Activated CD4-positive, alpha-beta memory T cell treated with anti-CD3 and anti-CD28 coated beads for 36 hours (primary cell): Measurements from ENCODE around the gene HLA-DOA. TPM values are rescaled to one million over a fixed set of nuclear protein-coding genes. Genes with fewer than 3 reads are reported as not detected.

Experiments
- CTCF ChIA-PET: fragments of 350-600 bp; sonication (Branson Sonifier 250); formaldehyde crosslinking; loops from one replicate; lab custom pipeline; 2021; ENCODE audit warnings: antibody characterized with exemption, inconsistent platforms; lab: Charles Lee
- POLR2A ChIA-PET: fragments of 350-600 bp; sonication (Branson Sonifier 250); formaldehyde crosslinking; loops from one replicate; lab custom pipeline; 2021; ENCODE audit warnings: antibody characterized with exemption; lab: Charles Lee
- DNase-seq: peaks from one replicate; pipeline ENCODE4 v3.0.0-alpha.2; 2020
- H3K27ac Mint-ChIP-seq: one replicate; pipeline ENCODE4 v1.8.0; 2021; ENCODE audit warnings: mixed read lengths
- H3K27me3 Mint-ChIP-seq: one replicate; pipeline ENCODE4 v1.8.0; 2021; ENCODE audit warnings: mixed read lengths
- H3K36me3 Mint-ChIP-seq: one replicate; pipeline ENCODE4 v1.8.0; 2021; ENCODE audit warnings: mixed read lengths
- H3K4me1 Mint-ChIP-seq: one replicate; pipeline ENCODE4 v1.8.0; 2021; ENCODE audit warnings: low read depth, mixed read lengths
- H3K4me3 Mint-ChIP-seq: one replicate; pipeline ENCODE4 v1.8.0; 2021; ENCODE audit warnings: mild to moderate bottlenecking, mixed read lengths
- H3K9me3 Mint-ChIP-seq: one replicate; pipeline ENCODE4 v1.8.0; 2021; ENCODE audit warnings: mixed read lengths
- intact Hi-C: fragments of 100-400 bp; cut with micrococcal nuclease; formaldehyde crosslinking; loops from one replicate; pipeline ENCODE4 v1.15.1; 2023
- total RNA-seq, 2 experiments: library from RNA; stranded (reverse); gene quantifications; one replicate each; pipeline ENCODE4 v1.2.3, GENCODE V29; 2021

HLA-DOA gene
- total RNA-seq = under 1 TPM; 0.53 to 0.55 TPM

DNA sequence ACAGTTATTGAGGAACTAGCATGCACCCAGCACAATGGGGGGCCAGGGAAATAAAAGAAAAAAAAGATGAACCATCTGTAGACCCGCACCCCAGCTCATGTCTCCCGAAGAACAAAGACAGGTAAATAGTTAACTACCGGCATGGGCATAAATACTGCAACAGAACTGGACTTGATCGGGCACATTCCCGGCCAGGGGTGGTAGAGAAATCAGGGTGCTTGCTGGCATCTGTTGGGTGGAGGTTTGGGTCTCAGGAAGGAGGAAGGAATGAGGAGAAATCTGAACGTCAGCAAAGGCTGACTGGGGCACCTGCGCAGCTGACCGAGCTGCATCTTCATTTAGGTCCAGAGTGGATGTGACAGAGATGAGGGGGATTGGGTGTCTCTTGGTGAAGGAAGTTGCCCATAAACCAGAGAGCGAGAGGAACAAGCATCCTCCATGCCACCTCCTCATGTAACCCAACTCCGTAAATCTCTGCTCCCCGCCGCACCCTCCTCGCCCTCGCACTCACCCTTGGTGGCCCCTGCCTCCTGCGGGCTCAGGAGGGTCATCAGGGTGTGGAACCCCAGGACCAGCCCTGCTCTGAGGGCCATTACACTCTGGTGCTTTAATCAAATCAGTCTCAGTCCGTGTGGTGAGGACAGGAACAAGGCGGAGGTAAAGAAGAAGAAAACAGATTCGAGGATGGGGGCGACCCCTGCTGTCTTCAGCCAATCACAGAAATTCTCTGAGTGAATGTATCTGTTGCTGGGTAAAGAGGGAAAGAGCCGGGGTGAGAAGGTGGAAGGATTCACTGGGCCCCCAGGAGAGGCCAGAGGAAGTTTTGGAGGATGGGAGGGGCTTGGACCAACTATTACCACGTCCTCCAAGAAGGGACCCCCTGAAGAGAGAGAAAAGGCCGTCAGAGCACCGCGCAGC lies at the start of gene HLA-DOA:
Gene HLA-DOA, minus strand, starts transcription at position 648 of the 918 bp plus-strand sequence.
- peak within 1 kb of the TSS; percentile 56 for H3K4me3 Mint-ChIP-seq
- DNase-seq = peak; percentile 28
- peaks cover 3% of the 10 kb centered on the region for H3K4me1 Mint-ChIP-seq
- POLR2A ChIA-PET = no interaction called here
- no peaks in the 10 kb centered on the region for H3K36me3 Mint-ChIP-seq
- no peaks in the 10 kb centered on the region for H3K9me3 Mint-ChIP-seq
- CTCF ChIA-PET = interaction anchor here (0.9 to 1.0 kb wide), 3 partner anchors 24 to 239 kb away, joined by 3 read pairs; no protein-coding TSS in a partner anchor
- H3K27me3 Mint-ChIP-seq = peaks cover 23% of the 10 kb centered on the region
- intact Hi-C loops = no loop called here
- H3K27ac Mint-ChIP-seq = no peak within 1 kb of the TSS

DNA sequence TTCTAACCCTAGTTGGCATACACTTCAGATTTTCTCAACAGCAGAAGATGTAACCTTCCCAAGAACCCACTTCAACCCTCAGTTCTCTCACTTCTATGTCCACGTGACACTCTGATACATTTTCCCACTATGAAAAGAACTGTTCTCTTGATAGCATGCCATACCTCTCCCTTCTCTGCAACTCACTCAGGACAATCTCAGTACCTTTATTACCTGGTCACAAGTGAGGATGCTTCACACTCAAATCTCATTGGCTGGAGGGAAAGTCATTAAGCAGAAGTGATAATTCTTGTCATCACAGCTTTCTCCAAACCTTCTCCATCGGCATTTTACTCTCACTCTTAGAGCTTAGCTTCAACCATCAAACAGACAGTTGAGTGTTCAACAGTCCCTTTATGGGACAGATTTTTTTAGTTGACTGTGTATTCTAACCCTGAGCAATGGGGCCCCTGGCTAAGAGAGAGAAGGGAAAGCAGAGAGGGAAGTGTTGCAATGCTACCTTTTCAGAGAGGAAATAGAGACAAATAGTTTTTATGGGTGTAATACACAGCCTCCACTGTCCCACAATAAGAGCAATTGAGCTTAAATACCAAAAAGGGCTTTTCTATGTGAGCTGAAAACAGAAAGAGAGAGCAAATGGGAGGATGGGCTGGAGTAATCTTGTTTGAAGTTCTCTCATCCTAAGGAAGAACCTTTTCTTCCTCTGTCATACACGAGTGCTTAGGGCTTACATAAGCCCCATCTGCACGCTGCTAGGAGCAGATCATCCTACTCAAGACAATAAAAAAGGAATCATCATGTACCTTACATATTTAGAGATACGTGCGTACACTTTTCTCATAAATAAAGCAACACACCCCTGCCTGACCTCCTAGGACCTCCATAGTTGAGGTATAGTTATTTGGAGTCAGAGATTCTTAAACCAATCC lies 48.1 kb upstream of the HLA-DOA start:
- intact Hi-C loops = no loop called here
- no peak for DNase-seq
- ChIA-PET CTCF (interaction anchor here (0.9 kb wide), 1 partner anchor 43 kb away, joined by 3 read pairs; no protein-coding TSS in a partner anchor), POLR2A (no interaction called here)
- H3K4me1 Mint-ChIP-seq = no peaks in the 10 kb centered on the region
- H3K27me3 Mint-ChIP-seq = peaks cover 5% of the 10 kb centered on the region
- H3K27ac Mint-ChIP-seq = no peak overlapping the region
- H3K9me3 Mint-ChIP-seq = no peaks in the 10 kb centered on the region
- no peaks in the 10 kb centered on the region for H3K36me3 Mint-ChIP-seq
- H3K4me3 Mint-ChIP-seq = no peak overlapping the region

DNA sequence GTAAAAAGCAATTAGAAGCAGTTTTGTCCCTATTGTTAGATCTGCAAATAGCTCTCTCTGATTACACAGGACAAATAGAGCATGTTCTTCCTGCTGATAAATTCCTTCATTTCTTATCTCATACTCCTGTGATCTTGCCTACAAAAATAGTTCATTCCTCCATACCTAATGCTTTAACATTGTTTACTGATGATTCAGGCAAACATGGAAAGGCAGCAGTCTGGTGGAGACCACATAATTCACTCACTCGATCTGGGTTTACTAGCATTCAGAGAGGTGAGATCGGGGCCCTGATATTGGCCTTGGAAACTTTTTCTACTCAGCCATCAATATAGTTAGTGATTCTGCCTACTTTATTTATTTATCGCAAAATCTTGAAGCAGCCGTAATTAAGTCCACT lies 43.8 kb upstream of the HLA-DOA start:
- CTCF ChIA-PET = no interaction called here

DNA sequence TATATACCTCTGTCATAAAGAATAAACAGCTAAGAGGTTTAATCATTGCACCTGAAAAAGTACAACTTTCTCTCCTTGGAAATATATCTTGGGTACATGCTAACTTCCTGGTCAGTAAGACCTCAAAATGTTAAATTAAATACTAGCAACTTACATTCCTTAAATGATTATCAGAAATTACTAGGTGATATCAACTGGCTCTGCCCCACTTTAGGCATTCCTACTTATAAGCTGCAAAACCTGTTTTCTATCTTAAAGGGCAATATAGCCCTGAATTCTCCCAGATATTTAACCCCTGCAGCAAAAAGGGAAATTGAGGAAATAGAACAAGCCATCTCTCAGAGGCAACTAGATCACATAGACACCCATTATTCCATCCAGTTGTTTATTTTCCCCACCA lies 43.2 kb upstream of the HLA-DOA start:
- ChIA-PET POLR2A (no interaction called here), CTCF (no interaction called here)
- no peaks in the 10 kb centered on the region for H3K4me1 Mint-ChIP-seq
- no peaks in the 10 kb centered on the region for H3K36me3 Mint-ChIP-seq
- peaks cover 19% of the 10 kb centered on the region for H3K27me3 Mint-ChIP-seq
- DNase-seq = no peak
- H3K27ac Mint-ChIP-seq = no peak overlapping the region
- no peaks in the 10 kb centered on the region for H3K9me3 Mint-ChIP-seq
- no peak overlapping the region for H3K4me3 Mint-ChIP-seq
- intact Hi-C loops = no loop called here

More for the DNA sequence above, 43.8 kb upstream of the HLA-DOA start:
- intact Hi-C loops = no loop called here
- POLR2A ChIA-PET = no interaction called here
- no peaks in the 10 kb centered on the region for H3K36me3 Mint-ChIP-seq
- H3K4me1 Mint-ChIP-seq = no peaks in the 10 kb centered on the region
- H3K4me3 Mint-ChIP-seq = no peak overlapping the region
- H3K27ac Mint-ChIP-seq = no peak overlapping the region
- DNase-seq = no peak
- peaks cover 14% of the 10 kb centered on the region for H3K27me3 Mint-ChIP-seq
- H3K9me3 Mint-ChIP-seq = no peaks in the 10 kb centered on the region

DNA sequence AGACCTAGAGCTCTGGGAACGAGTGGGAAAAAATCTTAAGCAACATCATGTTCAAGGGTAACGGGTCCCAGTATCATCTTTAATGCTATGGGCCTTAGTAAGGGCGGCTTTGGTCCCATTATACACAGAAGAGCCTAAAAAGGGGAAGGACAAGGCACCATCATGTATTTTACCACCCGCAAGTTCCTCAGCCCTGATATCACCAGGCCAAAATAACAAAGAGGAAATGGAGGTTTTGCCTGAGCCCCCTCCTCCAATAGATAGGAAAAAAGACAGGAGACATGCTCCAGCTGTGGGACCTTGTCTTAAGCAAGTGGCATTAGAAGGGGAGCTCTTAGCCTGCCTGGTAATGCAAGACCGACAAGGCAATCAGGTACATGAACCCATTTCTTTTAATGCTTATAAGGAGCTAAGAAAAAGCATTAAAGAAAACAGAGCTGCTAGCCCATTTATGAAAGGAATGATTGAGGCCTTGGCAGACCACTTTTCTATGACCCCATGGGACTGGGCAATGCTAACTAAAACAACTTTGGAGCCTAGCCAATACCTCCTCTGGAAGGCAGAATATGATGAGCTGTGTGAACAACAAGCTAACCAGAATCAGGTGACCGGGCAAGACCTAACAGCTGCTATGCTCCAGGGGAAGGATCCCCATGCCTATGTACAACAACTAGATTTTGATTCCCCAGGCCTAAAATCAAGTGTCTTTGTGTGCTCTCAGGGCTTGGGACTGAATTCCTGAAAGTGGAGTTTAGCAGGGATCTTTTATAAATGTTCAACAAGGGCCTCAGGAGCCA lies 40.8 kb upstream of the HLA-DOA start:
- POLR2A ChIA-PET = no interaction called here

DNA sequence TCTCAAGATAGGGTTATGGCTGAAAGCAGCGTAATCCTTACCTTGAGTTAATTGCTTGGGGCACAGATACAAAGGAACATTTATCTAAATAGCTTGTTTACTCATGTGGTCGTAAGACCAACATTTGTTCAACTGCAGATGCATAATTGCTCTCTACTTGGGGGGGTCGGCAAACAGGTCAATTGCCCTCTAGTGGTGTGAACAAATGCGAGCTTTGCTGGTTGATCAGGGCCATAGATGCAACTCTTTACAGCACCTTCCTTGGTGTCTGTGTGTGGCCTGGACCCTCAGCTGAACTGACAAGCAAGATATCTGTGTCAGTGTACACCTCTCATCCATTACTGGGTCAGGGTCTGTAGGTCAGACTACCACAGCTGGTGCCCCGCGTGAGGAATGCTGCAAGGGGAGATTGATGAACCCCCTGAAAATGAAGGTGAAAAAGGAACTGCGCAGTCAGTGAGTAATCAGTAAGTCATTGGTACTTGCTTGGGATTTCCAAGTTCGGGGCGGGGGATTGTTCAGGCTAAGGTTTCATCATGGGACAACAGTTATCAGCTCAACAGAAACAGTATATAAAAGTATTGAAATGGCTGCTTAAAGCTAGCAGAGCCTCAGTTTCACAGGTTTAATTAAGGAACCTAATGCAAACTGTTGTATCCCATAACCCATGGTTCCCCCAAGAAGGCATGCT lies 40.1 kb upstream of the HLA-DOA start:
- Mint-ChIP-seq H3K27me3 (peaks cover 35% of the 10 kb centered on the region), H3K9me3 (no peaks in the 10 kb centered on the region), H3K27ac (no peak overlapping the region), H3K36me3 (no peaks in the 10 kb centered on the region), H3K4me3 (no peak overlapping the region), H3K4me1 (no peaks in the 10 kb centered on the region)
- CTCF ChIA-PET = interaction anchor here (0.8 to 1.1 kb wide), 2 partner anchors 34 kb away, joined by 3 to 4 read pairs; no protein-coding TSS in a partner anchor
- no peak for DNase-seq
- POLR2A ChIA-PET = no interaction called here
- intact Hi-C loops = no loop called here

More for the DNA sequence above, 40.8 kb upstream of the HLA-DOA start:
- DNase-seq = no peak
- no peaks in the 10 kb centered on the region for H3K36me3 Mint-ChIP-seq
- no peak overlapping the region for H3K27ac Mint-ChIP-seq
- CTCF ChIA-PET = interaction anchor here (1.1 kb wide), 1 partner anchor 35 kb away, joined by 4 read pairs; no protein-coding TSS in a partner anchor
- H3K9me3 Mint-ChIP-seq = no peaks in the 10 kb centered on the region
- peaks cover 32% of the 10 kb centered on the region for H3K27me3 Mint-ChIP-seq
- intact Hi-C loops = no loop called here
- H3K4me1 Mint-ChIP-seq = no peaks in the 10 kb centered on the region
- no peak overlapping the region for H3K4me3 Mint-ChIP-seq

DNA sequence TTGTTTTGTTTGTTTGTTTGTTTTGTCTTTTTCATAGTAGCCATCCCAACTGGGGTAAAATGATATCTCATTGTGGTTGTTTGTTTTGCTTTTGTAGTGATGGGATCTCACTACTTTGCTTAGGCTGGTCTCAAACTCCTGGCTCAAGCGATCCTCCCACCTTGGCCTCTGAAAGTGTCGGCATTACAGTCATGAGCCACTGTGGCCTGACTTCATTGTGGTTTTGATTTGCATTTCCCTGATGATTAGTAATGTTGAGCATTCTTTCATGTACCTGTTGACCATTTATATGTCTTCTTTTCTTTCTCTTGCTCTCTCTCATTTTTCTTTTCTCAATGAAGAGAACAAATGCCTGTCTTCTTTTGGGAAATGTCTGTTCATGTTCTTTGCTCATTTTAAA lies 30.8 kb upstream of the HLA-DOA start:
- POLR2A ChIA-PET = no interaction called here
- Mint-ChIP-seq H3K4me1 (no peaks in the 10 kb centered on the region), H3K27me3 (peaks cover 20% of the 10 kb centered on the region), H3K9me3 (peaks cover 8% of the 10 kb centered on the region), H3K27ac (no peak overlapping the region), H3K36me3 (peaks cover 2% of the 10 kb centered on the region), H3K4me3 (no peak overlapping the region)
- DNase-seq = no peak
- CTCF ChIA-PET = interaction anchor here (1.4 kb wide), 1 partner anchor 26 kb away, joined by 4 read pairs; no protein-coding TSS in a partner anchor
- intact Hi-C loops = no loop called here

DNA sequence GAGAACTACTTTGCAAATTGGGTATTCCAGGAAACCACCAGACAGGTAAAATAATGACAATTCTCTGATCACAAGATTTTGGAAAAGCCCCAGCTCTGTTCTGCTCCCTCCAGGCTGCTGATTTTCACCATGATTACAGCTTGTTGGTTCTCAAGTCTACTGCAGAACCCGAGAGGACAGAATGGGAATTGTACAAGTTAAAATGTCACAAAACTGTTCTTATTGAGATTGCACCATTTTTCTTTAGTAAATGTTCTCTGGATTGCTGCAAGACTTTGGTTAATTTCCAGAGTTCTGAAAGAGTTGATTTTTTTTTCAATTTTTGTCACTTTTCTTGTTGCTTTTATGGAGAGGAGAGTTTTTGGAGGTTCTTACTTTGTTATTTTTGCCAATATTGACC lies 27.1 kb upstream of the HLA-DOA start:
- Mint-ChIP-seq H3K4me1 (no peaks in the 10 kb centered on the region), H3K36me3 (peaks cover 3% of the 10 kb centered on the region), H3K4me3 (no peak overlapping the region), H3K9me3 (peaks cover 14% of the 10 kb centered on the region), H3K27ac (no peak overlapping the region), H3K27me3 (peaks cover 11% of the 10 kb centered on the region)
- DNase-seq = no peak
- intact Hi-C loops = no loop called here
- ChIA-PET POLR2A (no interaction called here), CTCF (interaction anchor here (1.9 kb wide), 1 partner anchor 113 kb away, joined by 5 read pairs; no protein-coding TSS in a partner anchor)

DNA sequence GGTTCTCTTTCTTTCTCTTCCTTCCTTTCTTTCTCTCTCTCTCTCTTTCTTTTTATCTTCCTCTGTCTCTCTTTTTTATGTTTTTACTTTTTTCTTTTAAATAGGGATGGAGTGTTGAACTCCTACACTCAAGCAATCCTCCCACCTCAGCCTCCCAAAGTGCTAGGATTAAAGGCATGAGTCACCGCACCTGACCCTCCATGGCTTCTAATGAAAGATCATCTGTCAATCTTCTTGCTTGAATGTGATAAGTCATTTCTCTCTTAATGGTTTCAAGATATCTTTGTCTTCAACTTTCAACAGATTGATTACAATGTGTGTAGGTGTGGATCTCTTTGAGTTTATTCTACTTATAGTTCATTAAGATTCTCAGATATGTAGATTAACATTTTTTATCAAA lies 25.2 kb upstream of the HLA-DOA start:
- no peak for DNase-seq
- intact Hi-C loops = no loop called here
- Mint-ChIP-seq H3K4me3 (no peak overlapping the region), H3K4me1 (peaks cover 3% of the 10 kb centered on the region), H3K27me3 (peaks cover 15% of the 10 kb centered on the region), H3K27ac (no peak overlapping the region), H3K9me3 (peaks cover 14% of the 10 kb centered on the region), H3K36me3 (peaks cover 3% of the 10 kb centered on the region)
- CTCF ChIA-PET = interaction anchor here (0.6 to 1.0 kb wide), 2 partner anchors 20 to 144 kb away, joined by 3 to 4 read pairs; no protein-coding TSS in a partner anchor
- POLR2A ChIA-PET = no interaction called here

DNA sequence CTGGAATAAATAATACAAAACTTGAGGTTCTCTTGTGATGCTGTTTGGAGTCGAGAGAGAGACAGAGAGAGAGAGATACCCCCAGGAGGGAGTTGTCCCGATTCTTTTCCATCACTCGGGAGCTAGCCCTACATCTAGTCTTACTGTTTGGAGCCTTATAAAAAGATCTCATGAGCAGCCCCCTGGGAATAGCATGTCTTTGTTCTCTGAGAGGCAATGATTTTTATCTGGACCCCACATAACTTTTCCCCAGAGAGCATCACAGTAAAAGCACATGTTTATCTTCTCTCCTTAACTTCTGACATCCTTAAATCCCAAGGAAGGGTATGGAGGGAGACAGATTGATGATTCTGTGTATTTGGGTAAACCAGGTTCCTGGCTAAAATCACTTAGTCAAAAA lies 20.9 kb upstream of the HLA-DOA start:
- peaks cover 1% of the 10 kb centered on the region for H3K36me3 Mint-ChIP-seq
- POLR2A ChIA-PET = no interaction called here
- peaks cover 9% of the 10 kb centered on the region for H3K27me3 Mint-ChIP-seq
- H3K27ac Mint-ChIP-seq = no peak overlapping the region
- intact Hi-C loops = no loop called here
- DNase-seq = no peak
- CTCF ChIA-PET = no interaction called here
- peaks cover 6% of the 10 kb centered on the region for H3K9me3 Mint-ChIP-seq
- H3K4me3 Mint-ChIP-seq = no peak overlapping the region
- H3K4me1 Mint-ChIP-seq = peaks cover 15% of the 10 kb centered on the region
